GM12878 (cell line): ENCODE data around the gene GLI1. TPM values are rescaled to one million over a fixed set of nuclear protein-coding genes. Genes with fewer than 3 reads are reported as not detected.

Experiments used
- CHD2 ChIP-seq: IDR thresholded peaks from 2 replicates; pipeline ENCODE4 v1.6.1; 2011; ENCODE audit warnings: low read depth, low read length, improper control_type of control experiment, borderline replicate concordance
- EED ChIP-seq: sonication (generic); IDR thresholded peaks from 2 replicates; pipeline ENCODE4 v1.6.1; 2016; ENCODE audit warnings: antibody characterized with exemption, low read depth
- FOXM1 ChIP-seq: IDR thresholded peaks from 2 replicates; pipeline ENCODE4 v1.6.1; 2012; ENCODE audit warnings: low read depth, mild to moderate bottlenecking, inconsistent platforms, low read length, moderate library complexity
- HCFC1 ChIP-seq: fragments of 150-350 bp; IDR thresholded peaks from 2 replicates; pipeline ENCODE4 v1.6.1; 2014; ENCODE audit warnings: low read length
- IRF3 ChIP-seq: fragments of 450-650 bp; IDR thresholded peaks from 2 replicates; pipeline ENCODE4 v1.6.1; 2014; ENCODE audit warnings: mild to moderate bottlenecking
- JUNB ChIP-seq: IDR thresholded peaks from 2 replicates; pipeline ENCODE4 v1.6.1; 2016; ENCODE audit warnings: antibody characterized with exemption, mild to moderate bottlenecking
- LARP7 ChIP-seq: fragments of 450-650 bp; IDR thresholded peaks from 2 replicates; pipeline ENCODE4 v1.6.1; 2017; ENCODE audit warnings: mild to moderate bottlenecking
- NR2C1 ChIP-seq: fragments of 450-650 bp; IDR thresholded peaks from 2 replicates; pipeline ENCODE4 v1.6.1; 2017; ENCODE audit warnings: antibody characterized with exemption, mild to moderate bottlenecking, moderate library complexity
- NRF1 ChIP-seq: conservative IDR thresholded peaks from 2 replicates; pipeline ENCODE4 v1.6.1; 2011; ENCODE audit warnings: mild to moderate bottlenecking, low read depth, low read length, improper control_type of control experiment
- POLR2AphosphoS2 ChIP-seq: IDR thresholded peaks from 2 replicates; pipeline ENCODE4 v1.6.1; 2011; ENCODE audit warnings: low read depth, mild to moderate bottlenecking, low read length, improper control_type of control experiment, moderate library complexity
- POU2F2 ChIP-seq: IDR thresholded peaks from 3 replicates; pipeline ENCODE4 v1.6.1; 2011; ENCODE audit warnings: low read depth, mild to moderate bottlenecking, low read length, borderline replicate concordance
- RUNX3 ChIP-seq: IDR thresholded peaks from 2 replicates; pipeline ENCODE4 v1.6.1; 2012; ENCODE audit warnings: low read length, inconsistent platforms
- SMARCA5 ChIP-seq: fragments of 450-650 bp; IDR thresholded peaks from 2 replicates; pipeline ENCODE4 v1.6.1; 2017; ENCODE audit warnings: mild to moderate bottlenecking
- SPI1 ChIP-seq: IDR thresholded peaks from 2 replicates; pipeline ENCODE4 v1.6.1; 2011; ENCODE audit warnings: low read depth, mild to moderate bottlenecking, low read length, moderate library complexity, borderline replicate concordance; ENCODE audit not compliant: insufficient read depth
- USF2 ChIP-seq: IDR thresholded peaks from 2 replicates; pipeline ENCODE4 v1.6.1; 2011; ENCODE audit warnings: low read depth, low read length, improper control_type of control experiment, borderline replicate concordance
- YY1 ChIP-seq: IDR thresholded peaks from 2 replicates; pipeline ENCODE4 v1.6.1; 2011; ENCODE audit warnings: low read depth, mild to moderate bottlenecking, low read length
- ZBTB11 ChIP-seq: fragments of 450-650 bp; formaldehyde crosslinking; IDR thresholded peaks from 2 replicates; pipeline ENCODE4 v1.5.0; 2022; ENCODE audit warnings: mild to moderate bottlenecking, missing genetic modification characterization
- ZNF592 ChIP-seq: fragments of 450-650 bp; IDR thresholded peaks from 2 replicates; pipeline ENCODE4 v1.6.1; 2017; ENCODE audit warnings: mild to moderate bottlenecking, moderate library complexity
- polyA plus RNA-seq, 11 experiments: library from polyadenylated mRNA; depleted of rRNA in 4 of 11; unstranded in 6 of 11; stranded (reverse) in 5 of 11; fragments of >200 nt; fragmentation: Nextera tagmentation in 4 of 11; fragmentation: Illumina TruSeq in 1 of 11; extraction: Ambion mirVana in 4 of 11; extraction: Trizol in 1 of 11; gene quantifications; 1 replicate in 1 of 11; 2 replicates in 10 of 11; pipeline versions ENCODE4 v1.2.1 to v1.2.3, GENCODE V29; 2011 to 2016; ENCODE audit warnings: inconsistent platforms in 2 of 11, missing spikeins in 2 of 11, low read depth in 1 of 11
- total RNA-seq, 4 experiments: library from RNA; depleted of rRNA in 3 of 4; stranded (reverse); fragments of >200 nt in 3 of 4; fragmentation: Illumina TruSeq in 1 of 4; extraction: Trizol in 1 of 4; gene quantifications; 2 replicates each; pipeline versions ENCODE4 v1.2.1 to v1.2.3, GENCODE V29; 2013 to 2021

The GLI1 gene
- total and polyA plus RNA-seq, 10 of the 15 experiments (the other 5 are each of a cell fraction or from before 2014, with no cell fraction given): 0.27 to 1.2 (median 0.49) TPM

GRCh38 chr12:57459055-57459749 lies 383 bp upstream of the GLI1 start (continued):
- TF ChIP-seq NR2C1: no peak
- no peak for TF ChIP-seq ZNF592
- no peak for TF ChIP-seq ZBTB11 (CRISPR knock-in tag)
- TF ChIP-seq EED: no peak
- TF ChIP-seq SMARCA5: peak; percentile 52; the same call in 1 of the 2 replicates
- TF ChIP-seq POLR2AphosphoS2: peak; percentile 38; the same call in 1 of the 2 replicates
- peak; percentile 38; the same call in 1 of the 2 replicates for TF ChIP-seq LARP7
- no peak for TF ChIP-seq HCFC1
- peak; percentile 88 for TF ChIP-seq RUNX3
- peak; percentile 47 for TF ChIP-seq SPI1
- peak; percentile 50 for TF ChIP-seq CHD2
- TF ChIP-seq NRF1: no peak
- TF ChIP-seq FOXM1: no peak
- TF ChIP-seq YY1: peak; percentile 65
- no peak for TF ChIP-seq USF2
- TF ChIP-seq JUNB: no peak
- TF ChIP-seq POU2F2: peak; percentile 65; the same call in 2 of the 3 replicates
- no peak for TF ChIP-seq IRF3
